Measurements from ENCODE around the gene ROM1. TPM values are rescaled to one million over a fixed set of nuclear protein-coding genes. Genes with fewer than 3 reads are reported as not detected.
"Not testable (repeated sequence)": the region's sequence is repeated elsewhere in the genome, so short reads cannot be mapped to it uniquely, and the experiment has no call there.

The ROM1 gene
- total RNA-seq, 2 donors from 2014 or later: 1.8 to 4.0 TPM

GRCh38 chr11:62611705-62612365, 1.2 kb upstream of the ROM1 start:
- peaks cover 22% of the 10 kb centered on the region for H3K4me1 ChIP-seq
- TF ChIP-seq POLR2A (IDR thresholded peaks at IDR 0.05) (no peak), CTCF (IDR thresholded peaks at IDR 0.05) (no peak)
- DNase-seq: peak; percentile 37 to 65 (median 51)
- no peaks in the 10 kb centered on the region for H3K36me3 ChIP-seq (replicated peaks in 1 of 2; ENCODE audit: insufficient read depth in 1 of 2, low read depth in 2 of 2)
- H3K27me3 ChIP-seq: no peaks in the 10 kb centered on the region
- peak overlapping the region; percentile 54 to 64 for H3K4me3 ChIP-seq
- intact Hi-C loops (cut with DNase I): no loop called here
- ATAC-seq: no peak
- peak overlapping the region; percentile 82 to 96 (median 88) for H3K27ac ChIP-seq
- 2% methylated on average over 23 to 33 of the region's 34 CpGs for WGBS, 2 donors
- H3K9me3 ChIP-seq: no peaks in the 10 kb centered on the region

GRCh38 chr11:62613291-62613778, 278 bp downstream of the ROM1 start:
- ATAC-seq (no peak), DNase-seq (peak in 1 of 4 donors; percentile 60)
- H3K27me3 ChIP-seq: no peaks in the 10 kb centered on the region
- H3K4me3 ChIP-seq: no peak overlapping the region
- no peak for TF ChIP-seq CTCF (IDR thresholded peaks at IDR 0.05)
- TF ChIP-seq POLR2A (IDR thresholded peaks at IDR 0.05): no peak
- no peaks in the 10 kb centered on the region for H3K9me3 ChIP-seq
- peak overlapping the region; percentile 82 to 96 (median 88) for H3K27ac ChIP-seq
- WGBS, 2 donors: 20 to 38% methylated on average over 3 to 14 of the region's 15 CpGs
- H3K36me3 ChIP-seq (replicated peaks in 1 of 2; ENCODE audit: insufficient read depth in 1 of 2, low read depth in 2 of 2): peaks cover 0 to 3% of the 10 kb centered on the region in 2 donors
- peaks cover 22% of the 10 kb centered on the region for H3K4me1 ChIP-seq
- intact Hi-C loops (cut with DNase I): no loop called here

DNA sequence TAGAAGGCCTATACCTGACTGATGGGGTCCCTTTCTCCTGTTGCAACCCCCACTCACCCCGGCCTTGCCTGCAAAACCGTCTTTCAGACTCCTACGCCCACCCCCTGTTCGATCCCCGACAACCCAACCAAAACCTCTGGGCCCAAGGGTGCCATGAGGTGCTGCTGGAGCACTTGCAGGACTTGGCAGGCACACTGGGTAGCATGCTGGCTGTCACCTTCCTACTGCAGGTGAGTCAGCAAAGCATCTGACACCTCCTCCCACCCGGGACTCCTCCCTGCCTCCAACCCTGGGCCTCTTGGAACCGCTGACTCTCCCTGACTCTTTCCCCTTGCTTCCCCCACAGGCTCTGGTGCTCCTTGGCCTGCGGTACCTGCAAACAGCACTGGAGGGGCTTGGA, 1.2 kb downstream of the ROM1 start:
- Histone ChIP-seq H3K36me3 (replicated peaks in 1 of 2; ENCODE audit: insufficient read depth in 1 of 2, low read depth in 2 of 2) (peaks cover 0 to 3% of the 10 kb centered on the region in 2 donors), H3K27me3 (no peaks in the 10 kb centered on the region), H3K9me3 (no peaks in the 10 kb centered on the region), H3K27ac (peak overlapping the region in 2 of 4 donors; percentile 11 to 94), H3K4me1 (peaks cover 22% of the 10 kb centered on the region), H3K4me3 (no peak overlapping the region)
- WGBS, 2 donors: 72% methylated on average over 7 to 8 of the region's 8 CpGs
- peak in 2 of 4 donors; percentile 22 to 65 for DNase-seq
- intact Hi-C loops (cut with DNase I): no loop called here
- no peak for TF ChIP-seq POLR2A (IDR thresholded peaks at IDR 0.05)
- TF ChIP-seq CTCF (IDR thresholded peaks at IDR 0.05): no peak
- ATAC-seq: no peak

GRCh38 chr11:62615521-62615920, 2.5 kb downstream of the ROM1 start:
- intact Hi-C loops (cut with DNase I): no loop called here
- DNase-seq: no peak
- Histone ChIP-seq H3K27ac (no peak overlapping the region), H3K9me3 (no peaks in the 10 kb centered on the region), H3K4me3 (no peak overlapping the region), H3K27me3 (no peaks in the 10 kb centered on the region), H3K4me1 (peaks cover 26% of the 10 kb centered on the region), H3K36me3 (replicated peaks in 1 of 2; ENCODE audit: insufficient read depth in 1 of 2, low read depth in 2 of 2) (peaks cover 0 to 3% of the 10 kb centered on the region in 2 donors)
- 73 to 89% methylated on average over 3 to 7 of the region's 7 CpGs for WGBS, 2 donors
- no peak for ATAC-seq
- TF ChIP-seq CTCF (IDR thresholded peaks at IDR 0.05): no peak
- no peak for TF ChIP-seq POLR2A (IDR thresholded peaks at IDR 0.05)

DNA sequence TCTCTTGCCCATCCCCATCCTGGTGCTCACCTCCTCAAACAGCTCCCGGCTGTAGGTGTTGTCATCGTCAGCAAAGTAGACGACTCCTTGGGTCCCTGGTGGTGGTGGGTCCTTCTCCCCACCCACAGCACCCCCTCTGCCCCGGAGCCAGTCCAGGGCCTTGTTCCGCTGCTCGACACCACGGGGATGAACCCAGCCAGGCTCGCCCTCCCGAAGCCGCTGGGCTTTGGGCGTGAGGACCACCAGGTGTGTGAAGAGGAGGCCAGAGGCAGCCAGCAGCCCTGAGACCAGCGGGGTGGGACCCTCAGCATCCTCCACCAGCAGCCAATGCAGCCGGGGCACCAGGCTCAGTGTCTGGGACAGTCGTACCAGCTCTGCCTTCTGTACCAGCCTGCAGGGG, 3.9 kb downstream of the ROM1 start:
- intact Hi-C loops (cut with DNase I); H3K4me3 ChIP-seq; DNase-seq; H3K27ac ChIP-seq; H3K27me3 ChIP-seq; ATAC-seq; H3K36me3 ChIP-seq (replicated peaks in 1 of 2; ENCODE audit: insufficient read depth in 1 of 2, low read depth in 2 of 2); H3K9me3 ChIP-seq: not testable (repeated sequence)
- H3K4me1 ChIP-seq: peaks cover 24% of the 10 kb centered on the region
- 95% methylated on average over 14 of the region's 14 CpGs; no CpG with 5 or more reads in 1 of the 2 donors for WGBS, 2 donors

All from body of pancreas (tissue), 4 donors.